BLaER1 treated with 17β-estradiol and CSF1 and Interleukin-3, amounts not matched to agents 10 nM and 100 nM (cell line): ENCODE measurements around the gene HYLS1.
"Not testable (repeated sequence)": the region's sequence is repeated elsewhere in the genome, so short reads cannot be mapped to it uniquely, and the experiment has no call there.

ENCODE experiments used
- H3K27ac ChIP-seq, 11 experiments: shearing (Covaris generic); formaldehyde crosslinking; 2 replicates each; pipeline ENCODE4 v1.8.1; 2022
- H3K27me3 ChIP-seq, 11 experiments: shearing (Covaris generic); formaldehyde crosslinking; 2 replicates each; pipeline ENCODE4 v1.8.1; 2022
- H3K36me3 ChIP-seq, 11 experiments: shearing (Covaris generic); formaldehyde crosslinking; 2 replicates each; pipeline ENCODE4 v1.8.1; 2022
- H3K4me1 ChIP-seq, 10 experiments: shearing (Covaris generic); formaldehyde crosslinking; 2 replicates each; pipeline ENCODE4 v1.8.1; 2022
- H3K4me2 ChIP-seq, 11 experiments: shearing (Covaris generic); formaldehyde crosslinking; 2 replicates each; pipeline ENCODE4 v1.8.1; 2022
- H3K4me3 ChIP-seq, 10 experiments: shearing (Covaris generic); formaldehyde crosslinking; 2 replicates each; pipeline ENCODE4 v1.8.1; 2022
- H3K9ac ChIP-seq, 11 experiments: shearing (Covaris generic); formaldehyde crosslinking; 2 replicates each; pipeline ENCODE4 v1.8.1; 2022
- H3K9me3 ChIP-seq, 11 experiments: shearing (Covaris generic); formaldehyde crosslinking; replicated peaks in 1 of 11; 2 replicates each; pipeline ENCODE4 v1.8.1; 2022
- H4K20me1 ChIP-seq, 11 experiments: shearing (Covaris generic); formaldehyde crosslinking; 2 replicates each; pipeline ENCODE4 v1.8.1; 2022
- Cebpa-rat ChIP-seq, 11 experiments: shearing (Covaris generic); IDR thresholded peaks; 2 replicates each; pipeline ENCODE4 v1.8.1; 2022

Gene HYLS1

GRCh38 chr11:125901872-125902271, 14.4 kb downstream of the HYLS1 start:
- H3K4me2 ChIP-seq, result peak overlapping the region in 7 of 11 experiments; percentile 33 to 74 (median 45); a peak in 7 of 22 replicates
- H3K4me3 ChIP-seq, result no peak overlapping the region
- peaks cover 0 to 17% (median 6%) of the 10 kb centered on the region in 11 experiments; a peak in 5 of 22 replicates for H3K9me3 ChIP-seq
- H3K9ac ChIP-seq, result no peak overlapping the region
- no peaks in the 10 kb centered on the region for H3K27me3 ChIP-seq
- TF ChIP-seq Cebpa-rat (IDR thresholded peaks at IDR 0.05), result no peak
- peaks cover 0 to 5% (median 0%) of the 10 kb centered on the region in 10 experiments; a peak in 3 of 20 replicates for H3K4me1 ChIP-seq
- no peak overlapping the region for H3K27ac ChIP-seq
- peaks cover 0 to 26% (median 14%) of the 10 kb centered on the region in 11 experiments; a peak in 13 of 22 replicates for H4K20me1 ChIP-seq
- peaks cover 23 to 48% (median 43%) of the 10 kb centered on the region in 11 experiments for H3K36me3 ChIP-seq

GRCh38 chr11:125902277-125902926, 14.9 kb downstream of the HYLS1 start:
- Histone ChIP-seq H3K27ac (peak overlapping the region; percentile 40 to 74 (median 63); a peak in 21 of 22 replicates), H3K27me3 (no peaks in the 10 kb centered on the region), H3K4me3 (peak overlapping the region; percentile 61 to 72 (median 68)), H3K36me3 (peaks cover 23 to 46% (median 41%) of the 10 kb centered on the region in 11 experiments), H3K4me2 (peak overlapping the region; percentile 59 to 74 (median 67)), H3K4me1 (peaks cover 0 to 5% (median 0%) of the 10 kb centered on the region in 10 experiments; a peak in 3 of 20 replicates), H3K9me3 (peaks cover 0 to 17% (median 6%) of the 10 kb centered on the region in 11 experiments; a peak in 5 of 22 replicates), H3K9ac (peak overlapping the region; percentile 65 to 83 (median 79)), H4K20me1 (peaks cover 0 to 26% (median 14%) of the 10 kb centered on the region in 11 experiments; a peak in 13 of 22 replicates)
- TF ChIP-seq Cebpa-rat (IDR thresholded peaks at IDR 0.05), result no peak

- Histone ChIP-seq H3K9ac (peak within 1 kb of the TSS; percentile 65 to 83 (median 79)), H3K27ac (peak within 1 kb of the TSS; percentile 40 to 74 (median 63); a peak in 21 of 22 replicates), H4K20me1 (peaks cover 0 to 19% (median 9%) of the 10 kb centered on the region in 11 experiments; a peak in 12 of 22 replicates), H3K4me1 (peaks cover 0 to 5% (median 0%) of the 10 kb centered on the region in 10 experiments; a peak in 3 of 20 replicates), H3K4me2 (peak within 1 kb of the TSS; percentile 59 to 74 (median 67)), H3K4me3 (peak within 1 kb of the TSS; percentile 61 to 72 (median 68)), H3K36me3 (peaks cover 18 to 39% (median 34%) of the 10 kb centered on the region in 11 experiments), H3K9me3 (peaks cover 0 to 17% (median 6%) of the 10 kb centered on the region in 11 experiments; a peak in 5 of 22 replicates), H3K27me3 (no peaks in the 10 kb centered on the region)
- TF ChIP-seq Cebpa-rat (IDR thresholded peaks at IDR 0.05), result no peak
Observed at GRCh38 chr11:125902927-125903710, 15.7 kb downstream of the HYLS1 start, which contains the start of gene PUS3. Gene PUS3 (minus strand): TSS chr11:125903206. CDS start chr11:125896284, 6,922 bp downstream.

- H4K20me1 ChIP-seq, result peaks cover 0 to 12% (median 5%) of the 10 kb centered on the region in 11 experiments; a peak in 7 of 22 replicates
- TF ChIP-seq Cebpa-rat (IDR thresholded peaks at IDR 0.05), result no peak
- H3K4me2 ChIP-seq, result peak within 1 kb of the TSS in 8 of 11 experiments; percentile 53 to 74 (median 66); a peak in 8 of 22 replicates
- peak within 1 kb of the TSS in 2 of 10 experiments; percentile 63 to 68; a peak in 3 of 20 replicates for H3K4me3 ChIP-seq
- H3K36me3 ChIP-seq, result peaks cover 16 to 30% (median 27%) of the 10 kb centered on the region in 11 experiments
- H3K27ac ChIP-seq, result no peak within 1 kb of the TSS
- H3K9me3 ChIP-seq, result peaks cover 0 to 17% (median 6%) of the 10 kb centered on the region in 11 experiments; a peak in 5 of 22 replicates
- H3K4me1 ChIP-seq, result peaks cover 0 to 5% (median 0%) of the 10 kb centered on the region in 10 experiments; a peak in 3 of 20 replicates
- no peaks in the 10 kb centered on the region for H3K27me3 ChIP-seq
- H3K9ac ChIP-seq, result no peak within 1 kb of the TSS
Observed at GRCh38 chr11:125903711-125904659, 16.5 kb downstream of the HYLS1 start, which contains the start of gene DDX25. Gene DDX25 (plus strand): TSS chr11:125904508. CDS start chr11:125904518, 10 bp downstream.

DNA sequence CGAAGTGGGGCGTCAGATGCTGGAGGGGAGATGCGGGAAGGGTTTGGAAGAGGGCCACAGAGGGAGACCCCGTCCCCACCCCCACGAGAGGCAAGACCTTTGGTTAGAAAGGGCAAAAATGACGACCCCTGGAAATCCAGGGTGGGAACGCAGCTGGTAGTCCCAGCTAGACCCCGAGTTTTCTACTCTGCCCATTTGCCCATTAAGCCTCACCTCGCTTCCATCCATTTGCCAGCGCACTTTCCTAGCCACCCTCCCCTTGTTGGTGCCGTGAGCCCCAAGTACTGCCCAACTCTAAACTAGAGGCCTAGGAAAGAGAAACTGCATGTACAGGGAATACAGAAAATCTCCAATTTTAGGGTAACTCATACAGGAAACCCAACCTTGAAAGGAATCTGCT, 17.2 kb downstream of the HYLS1 start:
- TF ChIP-seq Cebpa-rat (IDR thresholded peaks at IDR 0.05), result no peak
- H3K4me2 ChIP-seq, result no peak overlapping the region
- H3K4me3 ChIP-seq, result no peak overlapping the region
- H3K9me3 ChIP-seq, result peaks cover 0 to 17% (median 6%) of the 10 kb centered on the region in 11 experiments; a peak in 5 of 22 replicates
- H3K36me3 ChIP-seq, result peaks cover 9 to 23% (median 20%) of the 10 kb centered on the region in 11 experiments
- H3K4me1 ChIP-seq, result peaks cover 0 to 5% (median 0%) of the 10 kb centered on the region in 10 experiments; a peak in 3 of 20 replicates
- H4K20me1 ChIP-seq, result peaks cover 0 to 5% (median 0%) of the 10 kb centered on the region in 11 experiments; a peak in 1 of 22 replicates
- H3K27ac ChIP-seq, result no peak overlapping the region
- H3K9ac ChIP-seq, result no peak overlapping the region
- H3K27me3 ChIP-seq, result no peaks in the 10 kb centered on the region

- Histone ChIP-seq H4K20me1 (no peaks in the 10 kb centered on the region), H3K27ac (no peak overlapping the region), H3K9ac (no peak overlapping the region), H3K4me3 (no peak overlapping the region), H3K4me2 (no peak overlapping the region), H3K4me1 (no peaks in the 10 kb centered on the region), H3K36me3 (no peaks in the 10 kb centered on the region), H3K27me3 (no peaks in the 10 kb centered on the region), H3K9me3 (no peaks in the 10 kb centered on the region)
- TF ChIP-seq Cebpa-rat (IDR thresholded peaks at IDR 0.05), result no peak
Observed at GRCh38 chr11:125910226-125910849, 22.9 kb downstream of the HYLS1 start.

- H3K4me3 ChIP-seq, H3K27ac ChIP-seq, H3K36me3 ChIP-seq, H4K20me1 ChIP-seq, H3K4me1 ChIP-seq, H3K4me2 ChIP-seq, H3K27me3 ChIP-seq, H3K9ac ChIP-seq, H3K9me3 ChIP-seq: not testable (repeated sequence)
Observed at GRCh38 chr11:125914601-125915000, 27.1 kb downstream of the HYLS1 start.
